Activated T-helper 1 cell treated with anti-CD3 and anti-CD28 coated beads, Interleukin-2, amount 50 U/mL, for 16 hours (primary cell): Measurements from ENCODE around the gene AP2B1.

ENCODE experiments used
- DNase-seq, 2 donors: peaks; one replicate each; pipeline ENCODE4 v3.0.0-alpha.2; 2020; ENCODE audit warnings: low read depth in 1 of 2, low spot score in 1 of 2

Gene AP2B1

GRCh38 chr17:35627417-35627816, 40.3 kb downstream of the AP2B1 start:
- DNase-seq = no peak

DNA sequence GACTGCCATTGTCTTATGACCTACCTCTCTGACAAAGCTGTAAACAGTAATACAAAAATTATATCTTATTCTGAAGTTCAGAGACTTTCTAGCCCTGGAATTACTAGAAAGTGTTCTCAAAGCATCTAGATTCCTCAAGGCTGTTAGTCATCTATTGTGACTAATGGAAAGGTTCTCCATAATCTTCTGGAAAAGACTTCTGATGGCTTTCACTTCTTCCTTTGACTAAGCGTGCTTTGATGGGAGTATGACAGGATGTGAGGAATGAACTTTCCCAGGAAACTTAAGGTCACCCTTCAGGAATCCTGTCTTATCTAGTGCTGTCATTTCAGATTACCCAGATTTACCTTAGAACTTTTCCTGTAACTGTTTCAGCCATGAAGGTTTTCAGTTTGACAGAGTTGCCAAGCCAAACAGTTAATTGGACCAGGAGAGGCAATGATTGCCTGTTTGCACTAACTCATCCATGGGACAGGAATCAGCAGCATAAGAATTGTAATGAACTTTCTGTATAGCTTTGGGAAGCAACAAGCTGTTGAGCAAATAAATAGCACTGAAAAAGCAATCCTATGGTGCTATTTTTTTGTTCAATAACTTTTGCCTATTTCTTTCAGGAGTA, 43.5 kb downstream of the AP2B1 start:
- no peak for DNase-seq

DNA sequence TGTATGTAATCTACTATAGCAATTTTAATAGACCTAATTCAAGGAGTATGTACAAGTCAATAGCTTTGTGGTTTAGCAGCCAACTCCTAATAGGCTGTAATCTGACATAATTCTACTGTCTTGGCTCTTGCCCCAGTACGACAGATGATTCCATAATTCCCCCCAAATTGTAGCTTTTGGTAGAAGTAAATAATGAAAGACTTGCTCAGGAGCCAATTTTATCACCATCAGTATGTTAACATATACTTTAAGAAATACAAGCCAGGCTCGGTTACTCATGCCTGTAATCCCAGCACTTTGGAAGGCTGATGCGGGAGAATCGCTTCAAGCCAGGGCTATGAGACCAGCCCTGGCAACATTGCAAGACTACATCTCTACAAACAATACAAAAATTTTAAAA, 53.9 kb downstream of the AP2B1 start:
- no peak for DNase-seq

DNA sequence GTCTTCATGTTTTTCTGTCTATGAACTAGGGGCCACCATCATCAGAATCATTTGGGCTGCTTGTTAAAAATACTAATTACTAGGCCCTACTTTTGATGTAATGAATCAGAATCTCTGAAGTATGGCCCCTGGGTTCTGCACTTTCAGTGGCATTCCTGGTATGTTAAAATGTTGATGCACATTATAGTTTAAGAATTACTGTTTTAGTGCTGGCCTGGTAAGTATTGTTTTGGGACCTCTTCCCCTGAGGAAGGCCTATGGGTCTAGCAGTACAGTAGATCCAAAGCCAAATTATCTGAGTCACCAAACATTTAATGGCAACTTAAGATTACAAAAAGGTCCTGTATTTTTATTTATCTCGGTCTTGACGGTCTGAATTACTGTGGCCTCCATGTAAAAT, 58.8 kb downstream of the AP2B1 start:
- no peak for DNase-seq

GRCh38 chr17:35651467-35651866, 64.3 kb downstream of the AP2B1 start:
- DNase-seq = no peak

DNA sequence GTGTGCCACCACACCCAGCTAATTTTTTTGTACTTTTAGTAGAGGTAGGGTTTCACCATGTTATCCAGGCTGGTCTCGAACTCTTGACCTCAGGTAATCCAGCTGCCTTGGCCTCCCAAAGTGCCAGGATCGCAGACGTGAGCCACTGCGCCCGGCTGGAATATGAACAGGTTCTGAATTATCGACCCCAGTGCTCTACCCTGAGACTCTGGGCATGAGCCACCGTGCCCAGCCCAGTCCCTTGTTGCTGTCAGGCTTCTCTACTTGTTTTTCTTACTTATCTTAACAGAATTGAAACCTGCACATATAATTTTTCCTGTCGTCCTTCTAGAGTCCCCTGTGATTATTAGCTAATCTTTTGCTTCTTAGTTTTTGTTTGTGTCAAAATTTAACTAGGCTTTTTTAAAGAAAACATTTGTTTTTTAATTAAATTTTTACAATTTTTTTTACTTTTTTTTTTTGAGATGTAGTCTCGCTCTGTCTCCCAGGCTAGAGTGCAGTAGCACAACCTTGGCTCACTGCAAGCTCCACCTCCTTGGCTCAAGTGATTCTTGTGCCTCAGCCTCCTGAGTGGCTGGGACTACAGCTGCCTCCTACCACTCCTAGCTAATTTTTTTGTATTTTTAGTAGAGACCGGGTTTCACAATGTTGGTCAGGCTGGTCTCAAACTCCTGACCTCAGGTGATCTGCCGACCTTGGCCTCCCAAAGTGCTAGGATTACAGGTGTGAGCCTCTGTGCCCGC, 66.7 kb downstream of the AP2B1 start:
- DNase-seq = no peak

DNA sequence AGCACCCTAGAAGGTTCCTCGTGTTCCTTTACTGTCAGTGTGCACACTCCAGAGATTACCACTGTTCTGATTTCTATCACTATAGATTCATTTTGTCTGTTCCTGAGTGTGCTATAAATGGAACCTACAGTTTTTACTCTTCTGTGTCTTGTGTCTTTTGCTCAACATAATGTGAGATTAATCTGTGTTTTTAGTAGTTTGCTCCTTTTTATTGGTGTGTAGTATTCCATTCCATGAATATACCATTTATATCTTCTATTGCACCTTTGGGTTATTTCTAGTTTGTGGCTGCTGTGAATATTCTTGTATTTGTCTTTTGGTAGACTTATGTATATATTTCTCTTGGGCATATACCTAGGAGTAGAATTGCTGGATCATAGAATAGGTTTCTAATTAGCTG, 68.2 kb downstream of the AP2B1 start:
- DNase-seq = no peak

DNA sequence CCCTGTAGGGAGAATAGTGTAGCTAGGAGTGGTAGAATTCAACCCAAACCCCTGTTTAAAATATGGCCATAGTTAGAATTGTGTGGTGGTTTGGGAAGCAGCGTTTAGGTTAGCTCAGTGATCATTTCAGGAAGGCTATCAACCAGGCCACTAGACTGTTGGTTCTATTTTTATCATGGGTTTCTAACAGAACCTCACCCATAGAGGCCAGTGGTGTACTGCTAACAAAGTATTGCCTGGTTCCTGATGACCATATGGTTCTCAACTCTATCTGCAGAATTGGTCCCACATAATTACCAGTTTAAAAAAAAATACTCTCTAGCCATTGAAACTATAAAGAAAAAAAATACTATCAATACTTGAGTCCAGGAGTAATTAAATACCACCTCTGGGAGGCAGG, 73.8 kb downstream of the AP2B1 start:
- DNase-seq = no peak

DNA sequence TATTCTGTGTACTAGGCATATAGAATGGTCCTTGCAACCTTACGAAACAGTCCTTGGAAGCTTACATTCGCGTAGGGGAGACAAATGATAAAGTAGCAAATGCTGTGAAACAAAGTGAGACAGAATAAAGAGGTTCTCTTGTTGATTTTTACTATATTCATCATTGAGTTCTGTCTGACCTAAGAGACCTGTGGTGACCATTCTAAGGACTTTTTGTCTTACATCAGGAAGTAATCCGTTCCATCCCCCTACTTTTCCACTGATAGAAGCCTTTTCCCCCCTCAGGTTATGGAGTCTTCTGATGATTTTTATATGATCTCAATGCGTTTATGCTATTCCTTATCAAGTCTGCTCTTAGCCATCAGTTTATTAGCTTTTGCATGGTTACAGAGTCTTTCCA, 77.6 kb downstream of the AP2B1 start:
- no peak for DNase-seq

DNA sequence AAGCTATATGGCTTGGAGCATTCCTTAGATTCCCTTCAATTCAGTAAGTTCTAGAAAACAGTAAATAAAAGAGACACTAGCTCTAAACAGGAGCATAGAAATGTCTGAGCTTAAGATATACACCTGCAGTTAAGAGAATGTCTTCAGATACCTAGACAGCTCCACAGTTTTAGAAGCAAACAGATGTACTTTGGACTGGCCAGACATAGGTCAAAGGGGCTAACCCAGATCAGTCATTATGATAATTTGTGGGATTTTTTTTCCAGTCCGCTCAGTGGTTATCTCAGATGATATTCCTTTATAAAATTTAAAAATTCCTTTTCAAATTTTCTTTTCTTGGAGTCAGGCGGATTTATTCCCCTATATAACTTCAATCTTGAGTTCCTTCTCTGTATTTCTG, 78.5 kb downstream of the AP2B1 start:
- DNase-seq = no peak

- DNase-seq = no peak
Measured at GRCh38 chr17:35666070-35666469, 78.9 kb downstream of the AP2B1 start.

GRCh38 chr17:35666967-35667532, 79.9 kb downstream of the AP2B1 start:
- DNase-seq = no peak

DNA sequence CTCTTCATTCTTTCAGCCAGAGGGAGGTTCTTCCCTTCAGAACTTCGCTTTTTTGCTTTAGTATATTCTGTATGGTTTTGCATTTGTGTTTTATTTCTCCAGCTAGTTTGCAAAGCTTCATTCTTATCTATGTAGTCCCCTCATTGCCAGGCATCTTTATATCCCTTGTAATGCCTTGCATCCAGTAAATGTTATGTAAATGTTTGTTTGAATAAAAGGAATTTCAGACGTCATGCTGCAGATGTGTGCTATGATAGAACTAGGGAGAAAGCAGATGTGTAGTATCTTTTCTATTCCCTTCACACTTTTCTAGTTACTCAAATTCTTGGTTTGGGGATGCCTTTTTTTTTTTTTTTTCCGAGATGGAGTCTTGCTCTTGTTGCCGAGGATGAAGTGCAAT, 81.7 kb downstream of the AP2B1 start:
- no peak for DNase-seq

DNA sequence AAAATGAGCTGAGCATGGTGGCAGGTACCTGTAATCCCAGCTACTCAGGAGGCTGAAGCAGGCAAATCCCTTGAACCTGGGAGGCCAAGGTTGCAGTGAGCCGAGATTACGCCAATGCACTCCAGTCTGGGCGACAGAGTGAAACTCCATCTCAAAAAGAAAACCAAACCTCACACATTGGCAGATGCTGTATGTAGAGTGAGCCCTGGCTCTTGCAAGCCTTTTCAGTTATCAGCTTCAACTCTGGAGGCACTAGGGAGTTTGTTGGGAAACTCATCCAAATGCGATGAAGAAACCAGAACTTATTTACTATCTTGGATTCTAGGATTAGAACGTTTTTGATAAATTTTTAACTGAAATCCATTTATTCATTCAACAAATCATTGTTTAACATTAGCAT, 87.4 kb downstream of the AP2B1 start:
- no peak for DNase-seq

- no peak for DNase-seq
Measured at GRCh38 chr17:35676441-35676840, 89.3 kb downstream of the AP2B1 start.

- DNase-seq = no peak
Measured at GRCh38 chr17:35679007-35679682, 92.0 kb downstream of the AP2B1 start.

GRCh38 chr17:35683591-35683990, 96.5 kb downstream of the AP2B1 start:
- DNase-seq = no peak

- no peak for DNase-seq
Measured at GRCh38 chr17:35684055-35684802, 97.1 kb downstream of the AP2B1 start.

- no peak for DNase-seq
Measured at GRCh38 chr17:35692512-35693210, 105.5 kb downstream of the AP2B1 start.

DNA sequence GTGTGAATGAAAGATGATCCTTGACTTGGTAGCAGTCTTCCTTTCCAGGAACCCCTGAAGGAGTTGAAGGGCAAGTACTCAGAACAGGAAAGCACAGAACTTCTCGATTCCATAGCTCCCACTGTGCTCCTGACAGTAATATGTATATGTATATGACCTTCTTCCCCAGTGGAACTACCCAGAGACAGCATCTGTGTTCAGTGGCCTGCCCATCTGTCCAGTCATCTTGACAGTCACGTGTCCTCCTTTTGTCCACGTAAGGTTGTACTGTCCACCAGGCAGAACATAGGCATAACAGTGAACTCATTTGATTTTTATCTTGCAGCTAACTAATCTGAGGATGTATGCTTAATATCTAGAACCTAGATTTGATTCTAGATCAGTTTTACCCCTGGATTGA, 106.5 kb downstream of the AP2B1 start:
- DNase-seq = no peak

DNA sequence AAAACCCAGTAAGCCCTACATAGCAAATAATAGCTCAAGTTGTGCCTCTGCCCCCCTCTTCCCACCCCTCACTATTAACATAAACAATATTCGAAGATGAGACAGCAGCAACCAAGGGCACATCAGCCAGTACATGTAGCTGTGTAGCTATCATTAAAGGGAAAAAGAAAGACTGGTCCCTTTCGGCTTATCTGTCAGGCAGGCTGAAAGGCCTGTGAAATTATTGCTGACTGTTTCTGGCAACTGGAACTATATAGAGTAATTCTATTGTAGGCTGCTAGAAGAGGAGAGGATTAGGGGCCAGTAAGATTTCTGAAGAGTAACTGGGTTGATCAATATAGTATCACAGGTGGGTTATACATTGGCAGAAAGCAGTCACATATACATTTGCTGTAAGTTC, 107.8 kb downstream of the AP2B1 start:
- no peak for DNase-seq
